Neural cell (in vitro differentiated cells): ENCODE results near the gene KCNQ1OT1. TPM values are rescaled to one million over a fixed set of nuclear protein-coding genes. Genes with fewer than 3 reads are reported as not detected.

ENCODE experiments used
- H2AFZ ChIP-seq: fragments of 200-600, 300-800 bp; sonication (generic), shearing (Covaris generic); 2 replicates; pipeline ENCODE4 v1.6.0; 2014; ENCODE audit warnings: low read depth, mild to moderate bottlenecking, antibody characterized with exemption, low read length, moderate library complexity
- H3F3A ChIP-seq: fragments of 200-600 bp; shearing (Covaris generic); 2 replicates; pipeline ENCODE4 v1.6.1; 2016; ENCODE audit warnings: mild to moderate bottlenecking, moderate library complexity, mixed read lengths, antibody characterized with exemption, low read length; ENCODE audit not compliant: insufficient read depth, poor library complexity, severe bottlenecking
- H3K27ac ChIP-seq: fragments of 200-600, 300-800 bp; sonication (generic), shearing (Covaris generic); 2 replicates; pipeline ENCODE4 v1.5.1; 2014; ENCODE audit warnings: mild to moderate bottlenecking, low read length, moderate library complexity
- H3K27me3 ChIP-seq: fragments of 300-800, 200-600 bp; sonication (generic), shearing (Covaris generic); 2 replicates; pipeline ENCODE4 v1.6.0; 2014; ENCODE audit warnings: mild to moderate bottlenecking, low read depth, low read length, moderate library complexity; ENCODE audit not compliant: insufficient read depth
- H3K36me3 ChIP-seq: fragments of 300-800, 200-600 bp; sonication (generic), shearing (Covaris generic); 2 replicates; pipeline ENCODE4 v1.5.1; 2014; ENCODE audit warnings: mild to moderate bottlenecking, antibody characterized with exemption, low read length, moderate library complexity; ENCODE audit not compliant: insufficient read depth
- H3K4me2 ChIP-seq: fragments of 300-800, 200-600 bp; sonication (generic), shearing (Covaris generic); 2 replicates; pipeline ENCODE4 v1.6.0; 2014; ENCODE audit warnings: mild to moderate bottlenecking, low read length
- H3K4me3 ChIP-seq: fragments of 300-800, 200-600 bp; sonication (generic), shearing (Covaris generic); 2 replicates; pipeline ENCODE4 v1.5.1; 2014; ENCODE audit warnings: mild to moderate bottlenecking, low read length, moderate library complexity
- H3K79me2 ChIP-seq: fragments of 200-600 bp; shearing (Covaris generic); replicated peaks from 2 replicates; pipeline ENCODE4 v1.6.0; 2014; ENCODE audit warnings: mild to moderate bottlenecking, low read length, moderate library complexity; ENCODE audit not compliant: insufficient read depth
- H3K9ac ChIP-seq: fragments of 300-800, 200-600 bp; sonication (generic), shearing (Covaris generic); 2 replicates; pipeline ENCODE4 v1.6.1; 2016; ENCODE audit warnings: mild to moderate bottlenecking, low read length, mixed read lengths
- H3K9me2 ChIP-seq: fragments of 200-600 bp; shearing (Covaris generic); 2 replicates; pipeline ENCODE4 v1.6.1; 2016; ENCODE audit warnings: mild to moderate bottlenecking, low read length, mixed read lengths; ENCODE audit not compliant: insufficient read depth
- H3K9me3 ChIP-seq: fragments of 200-600, 300-800 bp; sonication (generic), shearing (Covaris generic); 2 replicates; pipeline ENCODE4 v1.6.1; 2016; ENCODE audit warnings: mild to moderate bottlenecking, mixed run types, low read length, moderate library complexity, mixed read lengths
- H4K20me1 ChIP-seq: fragments of 200-600 bp; shearing (Covaris generic); 2 replicates; pipeline ENCODE4 v1.6.1; 2016; ENCODE audit warnings: mild to moderate bottlenecking, mixed run types; ENCODE audit not compliant: insufficient read depth
- CTCF ChIP-seq: fragments of 450-650 bp; IDR thresholded peaks from 2 replicates; pipeline ENCODE4 v1.5.1; 2014; ENCODE audit warnings: antibody characterized with exemption, mild to moderate bottlenecking, moderate library complexity; ENCODE audit not compliant: poor library complexity, severe bottlenecking
- EP300 ChIP-seq: fragments of 450-650 bp; conservative IDR thresholded peaks from 2 replicates; pipeline ENCODE4 v1.6.1; 2014; ENCODE audit warnings: antibody characterized with exemption, mild to moderate bottlenecking, moderate library complexity; ENCODE audit not compliant: poor library complexity, severe bottlenecking
- EZH2 ChIP-seq: fragments of 200-600, 300-800 bp; shearing (Covaris generic), sonication (generic); IDR thresholded peaks from 2 replicates; pipeline ENCODE4 v1.6.1; 2014; ENCODE audit warnings: antibody characterized with exemption, low read length, borderline replicate concordance, mild to moderate bottlenecking; ENCODE audit not compliant: insufficient read depth, poor library complexity, severe bottlenecking
- MXI1 ChIP-seq: fragments of 450-650 bp; conservative IDR thresholded peaks from 2 replicates; pipeline ENCODE4 v1.6.1; 2014; ENCODE audit warnings: antibody characterized with exemption, mild to moderate bottlenecking; ENCODE audit not compliant: poor library complexity, severe bottlenecking
- POLR2AphosphoS5 ChIP-seq: IDR thresholded peaks from 2 replicates; pipeline ENCODE4 v1.6.1; 2012
- RAD21 ChIP-seq: fragments of 450-650 bp; conservative IDR thresholded peaks from 2 replicates; pipeline ENCODE4 v1.6.1; 2014; ENCODE audit warnings: antibody characterized with exemption, mild to moderate bottlenecking, moderate library complexity
- REST ChIP-seq: IDR thresholded peaks from 2 replicates; pipeline ENCODE4 v1.6.1; 2012; ENCODE audit warnings: borderline replicate concordance
- SMC3 ChIP-seq: fragments of 450-650 bp; conservative IDR thresholded peaks from 2 replicates; pipeline ENCODE4 v1.6.1; 2014; ENCODE audit warnings: antibody characterized with exemption, mild to moderate bottlenecking, moderate library complexity; ENCODE audit not compliant: poor library complexity
- TAF1 ChIP-seq: IDR thresholded peaks from 2 replicates; pipeline ENCODE4 v1.6.1; 2012; ENCODE audit warnings: low read depth
- polyA plus RNA-seq: library from polyadenylated mRNA; depleted of rRNA; stranded (reverse); fragments of >200 nt; gene quantifications from 2 replicates; pipeline ENCODE4 v1.2.3, GENCODE V29; 2014

KCNQ1OT1 gene
- polyA plus RNA-seq, 1 donor from 2014 or later = 0.12 TPM

DNA sequence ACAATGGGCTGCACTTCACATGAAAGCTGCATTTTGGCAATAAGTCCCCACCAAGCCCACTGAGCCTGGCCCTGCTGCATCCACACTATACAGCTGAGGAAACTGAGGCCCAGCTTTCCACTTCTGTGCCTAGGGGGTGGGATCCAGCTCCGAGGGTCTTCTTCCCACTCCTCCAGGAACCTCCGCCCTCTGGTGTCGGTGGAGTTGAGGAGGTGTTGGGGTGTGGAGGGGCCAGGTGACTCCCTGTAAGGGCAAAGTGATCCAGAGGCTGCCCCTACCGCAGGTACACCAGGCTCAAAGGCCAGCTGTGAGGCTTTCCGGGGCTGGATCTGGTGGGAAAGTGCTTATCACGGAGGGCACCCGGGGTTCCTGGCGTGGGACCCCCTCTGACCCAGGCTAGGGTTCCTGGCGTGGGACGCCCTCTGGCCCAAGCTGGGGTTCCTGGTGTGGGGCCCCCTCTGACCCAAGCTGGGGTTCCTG is 130.0 kb downstream of the KCNQ1OT1 start:
- Histone ChIP-seq H3K27me3 (no peaks in the 10 kb centered on the region), H3F3A (no peaks in the 10 kb centered on the region)

GRCh38 chr11:2569321-2569721 is 130.5 kb downstream of the KCNQ1OT1 start:
- Histone ChIP-seq H3K36me3 (no peaks in the 10 kb centered on the region), H3K4me3 (no peak overlapping the region), H3K9me2 (no peaks in the 10 kb centered on the region), H3F3A (no peaks in the 10 kb centered on the region), H3K9ac (no peak overlapping the region), H3K9me3 (no peaks in the 10 kb centered on the region), H2AFZ (no peak overlapping the region), H3K27ac (no peak overlapping the region), H3K4me2 (no peak overlapping the region), H3K27me3 (no peaks in the 10 kb centered on the region), H3K79me2 (no peaks in the 10 kb centered on the region), H4K20me1 (no peaks in the 10 kb centered on the region)
- TF ChIP-seq TAF1 = no peak

More for the DNA sequence above, 130.0 kb downstream of the KCNQ1OT1 start:
- Histone ChIP-seq H2AFZ (no peak overlapping the region), H3K79me2 (no peaks in the 10 kb centered on the region), H3K4me2 (no peak overlapping the region), H3K9me3 (no peaks in the 10 kb centered on the region), H4K20me1 (no peaks in the 10 kb centered on the region), H3K9me2 (no peaks in the 10 kb centered on the region), H3K4me3 (no peak overlapping the region), H3K27ac (no peak overlapping the region), H3K9ac (no peak overlapping the region), H3K36me3 (no peaks in the 10 kb centered on the region)
- TF ChIP-seq CTCF (no peak), TAF1 (no peak), MXI1 (no peak), POLR2AphosphoS5 (no peak), EZH2 (no peak), REST (no peak), RAD21 (no peak), SMC3 (no peak), EP300 (no peak)
